Prostate gland (tissue), 2 donors: ENCODE results near the gene ZGPAT.

ENCODE experiments used
- POLR2A ChIP-seq: fragments of 450-650 bp; IDR thresholded peaks from one replicate; pipeline ENCODE4 v1.6.1; 2016; ENCODE audit warnings: antibody characterized with exemption, mild to moderate bottlenecking
- POLR2AphosphoS5 ChIP-seq: sonication (generic); formaldehyde crosslinking; IDR thresholded peaks from one replicate; pipeline ENCODE4 v1.6.1; 2017; ENCODE audit warnings: antibody characterized with exemption
- TF ChIP-seq, protein P1 (sequence below), 4 experiments: fragments of 200-600 bp in 2 of 4; fragments of 450-650 bp in 2 of 4; sonication (generic) in 2 of 4; IDR thresholded peaks; 1 replicate in 3 of 4; 2 replicates in 1 of 4; pipeline ENCODE4 v1.5.1; 2016 to 2019; ENCODE audit warnings: antibody characterized with exemption in 4 of 4, mild to moderate bottlenecking in 2 of 4, moderate library complexity in 2 of 4

DNA sequence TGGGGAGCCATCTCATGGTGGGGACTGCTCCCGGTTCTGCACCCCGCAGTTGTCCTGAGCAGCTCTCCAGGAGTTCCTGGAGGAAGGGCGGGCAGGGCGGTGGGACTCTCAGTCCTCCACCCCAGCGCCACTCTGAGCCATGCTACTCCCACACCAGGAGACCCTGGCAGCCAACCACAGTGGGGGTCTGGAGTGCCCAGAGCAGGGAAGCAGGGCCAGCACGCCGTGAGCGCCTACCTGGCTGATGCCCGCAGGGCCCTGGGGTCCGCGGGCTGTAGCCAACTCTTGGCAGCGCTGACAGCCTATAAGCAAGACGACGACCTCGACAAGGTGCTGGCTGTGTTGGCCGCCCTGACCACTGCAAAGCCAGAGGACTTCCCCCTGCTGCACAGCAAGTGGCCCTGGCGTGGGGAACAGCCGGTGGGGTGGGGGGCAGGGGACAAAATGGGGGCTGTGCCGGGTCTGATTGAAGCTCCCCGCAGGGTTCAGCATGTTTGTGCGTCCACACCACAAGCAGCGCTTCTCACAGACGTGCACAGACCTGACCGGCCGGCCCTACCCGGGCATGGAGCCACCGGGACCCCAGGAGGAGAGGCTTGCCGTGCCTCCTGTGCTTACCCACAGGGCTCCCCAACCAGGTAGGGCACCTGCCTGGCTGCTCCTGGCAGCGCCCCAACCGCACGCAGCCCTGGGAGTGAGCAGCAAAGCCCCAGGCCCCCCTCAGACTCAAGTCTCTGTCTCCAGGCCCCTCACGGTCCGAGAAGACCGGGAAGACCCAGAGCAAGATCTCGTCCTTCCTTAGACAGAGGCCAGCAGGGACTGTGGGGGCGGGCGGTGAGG lies 13.0 kb upstream of the ZGPAT start:
- TF ChIP-seq, protein P1, sequence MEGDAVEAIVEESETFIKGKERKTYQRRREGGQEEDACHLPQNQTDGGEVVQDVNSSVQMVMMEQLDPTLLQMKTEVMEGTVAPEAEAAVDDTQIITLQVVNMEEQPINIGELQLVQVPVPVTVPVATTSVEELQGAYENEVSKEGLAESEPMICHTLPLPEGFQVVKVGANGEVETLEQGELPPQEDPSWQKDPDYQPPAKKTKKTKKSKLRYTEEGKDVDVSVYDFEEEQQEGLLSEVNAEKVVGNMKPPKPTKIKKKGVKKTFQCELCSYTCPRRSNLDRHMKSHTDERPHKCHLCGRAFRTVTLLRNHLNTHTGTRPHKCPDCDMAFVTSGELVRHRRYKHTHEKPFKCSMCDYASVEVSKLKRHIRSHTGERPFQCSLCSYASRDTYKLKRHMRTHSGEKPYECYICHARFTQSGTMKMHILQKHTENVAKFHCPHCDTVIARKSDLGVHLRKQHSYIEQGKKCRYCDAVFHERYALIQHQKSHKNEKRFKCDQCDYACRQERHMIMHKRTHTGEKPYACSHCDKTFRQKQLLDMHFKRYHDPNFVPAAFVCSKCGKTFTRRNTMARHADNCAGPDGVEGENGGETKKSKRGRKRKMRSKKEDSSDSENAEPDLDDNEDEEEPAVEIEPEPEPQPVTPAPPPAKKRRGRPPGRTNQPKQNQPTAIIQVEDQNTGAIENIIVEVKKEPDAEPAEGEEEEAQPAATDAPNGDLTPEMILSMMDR (IDR thresholded peaks at IDR 0.05) = no peak
- TF ChIP-seq POLR2AphosphoS5 = no peak
- no peak for TF ChIP-seq POLR2A
